Measurements from ENCODE around the gene CTIF.

- no peak for TF ChIP-seq TAF1 (IDR thresholded peaks at IDR 0.05; ENCODE audit: low read depth)
- TF ChIP-seq CEBPB (IDR thresholded peaks at IDR 0.05) = no peak
- TF ChIP-seq TCF12 (IDR thresholded peaks at IDR 0.05; ENCODE audit: low read depth) = no peak
- no peak for TF ChIP-seq CREB1 (IDR thresholded peaks at IDR 0.05; ENCODE audit: low read depth)
- no peak for TF ChIP-seq YY1 (IDR thresholded peaks at IDR 0.05; ENCODE audit: low read depth)
- TF ChIP-seq RAD21 (IDR thresholded peaks at IDR 0.05; ENCODE audit: low read depth) = no peak
- TF ChIP-seq, protein P1, sequence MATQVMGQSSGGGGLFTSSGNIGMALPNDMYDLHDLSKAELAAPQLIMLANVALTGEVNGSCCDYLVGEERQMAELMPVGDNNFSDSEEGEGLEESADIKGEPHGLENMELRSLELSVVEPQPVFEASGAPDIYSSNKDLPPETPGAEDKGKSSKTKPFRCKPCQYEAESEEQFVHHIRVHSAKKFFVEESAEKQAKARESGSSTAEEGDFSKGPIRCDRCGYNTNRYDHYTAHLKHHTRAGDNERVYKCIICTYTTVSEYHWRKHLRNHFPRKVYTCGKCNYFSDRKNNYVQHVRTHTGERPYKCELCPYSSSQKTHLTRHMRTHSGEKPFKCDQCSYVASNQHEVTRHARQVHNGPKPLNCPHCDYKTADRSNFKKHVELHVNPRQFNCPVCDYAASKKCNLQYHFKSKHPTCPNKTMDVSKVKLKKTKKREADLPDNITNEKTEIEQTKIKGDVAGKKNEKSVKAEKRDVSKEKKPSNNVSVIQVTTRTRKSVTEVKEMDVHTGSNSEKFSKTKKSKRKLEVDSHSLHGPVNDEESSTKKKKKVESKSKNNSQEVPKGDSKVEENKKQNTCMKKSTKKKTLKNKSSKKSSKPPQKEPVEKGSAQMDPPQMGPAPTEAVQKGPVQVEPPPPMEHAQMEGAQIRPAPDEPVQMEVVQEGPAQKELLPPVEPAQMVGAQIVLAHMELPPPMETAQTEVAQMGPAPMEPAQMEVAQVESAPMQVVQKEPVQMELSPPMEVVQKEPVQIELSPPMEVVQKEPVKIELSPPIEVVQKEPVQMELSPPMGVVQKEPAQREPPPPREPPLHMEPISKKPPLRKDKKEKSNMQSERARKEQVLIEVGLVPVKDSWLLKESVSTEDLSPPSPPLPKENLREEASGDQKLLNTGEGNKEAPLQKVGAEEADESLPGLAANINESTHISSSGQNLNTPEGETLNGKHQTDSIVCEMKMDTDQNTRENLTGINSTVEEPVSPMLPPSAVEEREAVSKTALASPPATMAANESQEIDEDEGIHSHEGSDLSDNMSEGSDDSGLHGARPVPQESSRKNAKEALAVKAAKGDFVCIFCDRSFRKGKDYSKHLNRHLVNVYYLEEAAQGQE (IDR thresholded peaks at IDR 0.05; ENCODE audit: low read depth) = no peak
- no peak for TF ChIP-seq NFIC (IDR thresholded peaks at IDR 0.05)
- no peak for TF ChIP-seq EP300 (IDR thresholded peaks at IDR 0.05; ENCODE audit: borderline replicate concordance)
Measured at GRCh38 chr18:48882379-48882778, 343.5 kb downstream of the CTIF start.
